ENCODE measurements around the gene LENG9. TPM values are rescaled to one million over a fixed set of nuclear protein-coding genes. Genes with fewer than 3 reads are reported as not detected.

LENG9 gene
- total and polyA plus RNA-seq, 2 of the 13 experiments (the other 11 are each of a cell fraction or from before 2014, with no cell fraction given): 0.75 to 2.9 TPM

DNA sequence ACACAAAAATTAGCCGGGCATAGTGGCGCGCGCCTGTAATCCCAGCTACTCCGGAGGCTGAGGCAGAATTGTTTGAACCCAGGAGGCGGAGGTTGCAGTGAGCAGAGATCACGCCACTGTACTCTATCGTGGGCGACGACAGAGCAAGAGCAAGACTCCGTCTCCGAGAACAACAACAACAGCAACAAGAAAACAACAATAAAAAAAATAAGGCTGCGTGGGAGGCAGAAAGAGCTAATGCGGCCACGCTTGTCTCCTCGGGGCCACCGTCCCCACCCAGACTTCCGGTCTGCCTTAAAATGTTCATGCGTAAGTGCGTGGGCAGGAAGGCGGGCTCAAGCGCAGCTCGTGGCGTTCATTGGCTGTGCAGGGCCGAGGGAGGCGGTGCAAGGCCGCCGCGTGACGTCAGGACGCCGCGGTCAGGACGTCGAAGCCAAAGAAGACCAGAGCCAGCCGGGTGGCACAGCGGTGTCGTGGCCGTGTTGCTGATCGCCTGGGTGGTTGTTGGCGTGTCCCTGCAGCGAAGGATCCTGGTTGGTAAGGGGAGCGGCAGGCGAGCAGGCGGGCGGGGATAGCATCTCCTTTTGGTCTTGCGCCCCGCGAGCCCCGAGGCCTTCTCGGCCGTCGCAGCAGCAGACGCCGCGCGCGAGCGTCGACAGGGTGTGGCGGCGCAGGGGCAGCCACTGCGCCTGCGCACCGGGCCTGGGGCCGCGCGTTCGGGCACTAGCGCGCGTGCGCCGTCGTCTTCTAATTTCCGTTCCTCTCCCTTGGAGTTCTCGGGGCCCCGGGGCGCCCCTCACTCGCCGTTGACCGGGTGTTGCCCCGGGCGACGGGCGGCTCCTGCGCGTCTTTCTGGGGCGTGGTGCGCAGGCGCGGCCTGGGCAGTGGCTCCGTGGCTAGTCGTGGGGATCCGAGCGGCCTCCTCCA lies 14.5 kb downstream of the LENG9 start, which contains the start of gene LENG8 (continued):
- TF ChIP-seq, protein P1, sequence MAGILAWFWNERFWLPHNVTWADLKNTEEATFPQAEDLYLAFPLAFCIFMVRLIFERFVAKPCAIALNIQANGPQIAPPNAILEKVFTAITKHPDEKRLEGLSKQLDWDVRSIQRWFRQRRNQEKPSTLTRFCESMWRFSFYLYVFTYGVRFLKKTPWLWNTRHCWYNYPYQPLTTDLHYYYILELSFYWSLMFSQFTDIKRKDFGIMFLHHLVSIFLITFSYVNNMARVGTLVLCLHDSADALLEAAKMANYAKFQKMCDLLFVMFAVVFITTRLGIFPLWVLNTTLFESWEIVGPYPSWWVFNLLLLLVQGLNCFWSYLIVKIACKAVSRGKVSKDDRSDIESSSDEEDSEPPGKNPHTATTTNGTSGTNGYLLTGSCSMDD (CRISPR knock-in tag; IDR thresholded peaks at IDR 0.05): no peak
- TF ChIP-seq SIX1 (CRISPR knock-in tag; IDR thresholded peaks at IDR 0.05; ENCODE audit: borderline replicate concordance): no peak
- TF ChIP-seq, protein P2, sequence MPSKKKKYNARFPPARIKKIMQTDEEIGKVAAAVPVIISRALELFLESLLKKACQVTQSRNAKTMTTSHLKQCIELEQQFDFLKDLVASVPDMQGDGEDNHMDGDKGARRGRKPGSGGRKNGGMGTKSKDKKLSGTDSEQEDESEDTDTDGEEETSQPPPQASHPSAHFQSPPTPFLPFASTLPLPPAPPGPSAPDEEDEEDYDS (CRISPR knock-in tag; IDR thresholded peaks at IDR 0.05): peak; percentile 98
- TF ChIP-seq HOXA7 (CRISPR knock-in tag; IDR thresholded peaks at IDR 0.05): no peak
- TF ChIP-seq REL (CRISPR knock-in tag; conservative IDR thresholded peaks at IDR 0.05): no peak; the same call in 1 of the 2 replicates
- TF ChIP-seq ZNF878 (CRISPR knock-in tag; IDR thresholded peaks at IDR 0.05): 0 out of 2 replicates have a peak, but pooled peaks have one; percentile 12
- peak; percentile 100 for TF ChIP-seq ZFX (CRISPR knock-in tag; IDR thresholded peaks at IDR 0.05; ENCODE audit: low read depth)
- TF ChIP-seq ZNF24 (IDR thresholded peaks at IDR 0.05): no peak
- TF ChIP-seq ZNF34 (CRISPR knock-in tag; IDR thresholded peaks at IDR 0.05; ENCODE audit: borderline replicate concordance): 0 out of 2 replicates have a peak, but pooled peaks have one; percentile 62
- TF ChIP-seq ZNF207 (IDR thresholded peaks at IDR 0.05; ENCODE audit: borderline replicate concordance): no peak
- peak; percentile 80 for TF ChIP-seq MIER3 (CRISPR knock-in tag; IDR thresholded peaks at IDR 0.05; ENCODE audit: borderline replicate concordance)
- 0 out of 2 replicates have a peak, but pooled peaks have one; percentile 51 for TF ChIP-seq TSC22D2 (CRISPR knock-in tag; IDR thresholded peaks at IDR 0.05; ENCODE audit: borderline replicate concordance)
- TF ChIP-seq ZNF570 (CRISPR knock-in tag; IDR thresholded peaks at IDR 0.05; ENCODE audit: borderline replicate concordance): peak; percentile 68
- TF ChIP-seq, protein P3, sequence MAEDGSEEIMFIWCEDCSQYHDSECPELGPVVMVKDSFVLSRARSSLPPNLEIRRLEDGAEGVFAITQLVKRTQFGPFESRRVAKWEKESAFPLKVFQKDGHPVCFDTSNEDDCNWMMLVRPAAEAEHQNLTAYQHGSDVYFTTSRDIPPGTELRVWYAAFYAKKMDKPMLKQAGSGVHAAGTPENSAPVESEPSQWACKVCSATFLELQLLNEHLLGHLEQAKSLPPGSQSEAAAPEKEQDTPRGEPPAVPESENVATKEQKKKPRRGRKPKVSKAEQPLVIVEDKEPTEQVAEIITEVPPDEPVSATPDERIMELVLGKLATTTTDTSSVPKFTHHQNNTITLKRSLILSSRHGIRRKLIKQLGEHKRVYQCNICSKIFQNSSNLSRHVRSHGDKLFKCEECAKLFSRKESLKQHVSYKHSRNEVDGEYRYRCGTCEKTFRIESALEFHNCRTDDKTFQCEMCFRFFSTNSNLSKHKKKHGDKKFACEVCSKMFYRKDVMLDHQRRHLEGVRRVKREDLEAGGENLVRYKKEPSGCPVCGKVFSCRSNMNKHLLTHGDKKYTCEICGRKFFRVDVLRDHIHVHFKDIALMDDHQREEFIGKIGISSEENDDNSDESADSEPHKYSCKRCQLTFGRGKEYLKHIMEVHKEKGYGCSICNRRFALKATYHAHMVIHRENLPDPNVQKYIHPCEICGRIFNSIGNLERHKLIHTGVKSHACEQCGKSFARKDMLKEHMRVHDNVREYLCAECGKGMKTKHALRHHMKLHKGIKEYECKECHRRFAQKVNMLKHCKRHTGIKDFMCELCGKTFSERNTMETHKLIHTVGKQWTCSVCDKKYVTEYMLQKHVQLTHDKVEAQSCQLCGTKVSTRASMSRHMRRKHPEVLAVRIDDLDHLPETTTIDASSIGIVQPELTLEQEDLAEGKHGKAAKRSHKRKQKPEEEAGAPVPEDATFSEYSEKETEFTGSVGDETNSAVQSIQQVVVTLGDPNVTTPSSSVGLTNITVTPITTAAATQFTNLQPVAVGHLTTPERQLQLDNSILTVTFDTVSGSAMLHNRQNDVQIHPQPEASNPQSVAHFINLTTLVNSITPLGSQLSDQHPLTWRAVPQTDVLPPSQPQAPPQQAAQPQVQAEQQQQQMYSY (CRISPR knock-in tag; IDR thresholded peaks at IDR 0.05): no peak
- TF ChIP-seq KLF16 (CRISPR knock-in tag; IDR thresholded peaks at IDR 0.05): peak in 1 of 2 experiments; percentile 79; a peak in 2 of 4 replicates
- TF ChIP-seq, protein P4, sequence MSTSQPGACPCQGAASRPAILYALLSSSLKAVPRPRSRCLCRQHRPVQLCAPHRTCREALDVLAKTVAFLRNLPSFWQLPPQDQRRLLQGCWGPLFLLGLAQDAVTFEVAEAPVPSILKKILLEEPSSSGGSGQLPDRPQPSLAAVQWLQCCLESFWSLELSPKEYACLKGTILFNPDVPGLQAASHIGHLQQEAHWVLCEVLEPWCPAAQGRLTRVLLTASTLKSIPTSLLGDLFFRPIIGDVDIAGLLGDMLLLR (CRISPR knock-in tag; IDR thresholded peaks at IDR 0.05): peak; percentile 37; the same call in 1 of the 2 replicates
- peak; percentile 82; the same call in 1 of the 2 replicates for TF ChIP-seq ZNF790 (CRISPR knock-in tag; IDR thresholded peaks at IDR 0.05; ENCODE audit: borderline replicate concordance)
- TF ChIP-seq ZNF350 (CRISPR knock-in tag; IDR thresholded peaks at IDR 0.05; ENCODE audit: borderline replicate concordance, low read depth): peak; percentile 44; the same call in 1 of the 2 replicates
- TF ChIP-seq ZNF3 (CRISPR knock-in tag; IDR thresholded peaks at IDR 0.05): no peak; the same call in 1 of the 2 replicates

Data from HepG2 (cell line).